Activated T-helper 9 cell treated with anti-CD3 and anti-CD28 coated beads, Interleukin-2, amount 50 U/mL, for 16 hours (primary cell): ENCODE results near the gene TSEN34.
"Not testable (repeated sequence)": the region's sequence is repeated elsewhere in the genome, so short reads cannot be mapped to it uniquely, and the experiment has no call there.

ENCODE experiments used
- DNase-seq: peaks from one replicate; pipeline ENCODE4 v3.0.0-alpha.2; 2020; ENCODE audit warnings: low read depth

The TSEN34 gene

DNA sequence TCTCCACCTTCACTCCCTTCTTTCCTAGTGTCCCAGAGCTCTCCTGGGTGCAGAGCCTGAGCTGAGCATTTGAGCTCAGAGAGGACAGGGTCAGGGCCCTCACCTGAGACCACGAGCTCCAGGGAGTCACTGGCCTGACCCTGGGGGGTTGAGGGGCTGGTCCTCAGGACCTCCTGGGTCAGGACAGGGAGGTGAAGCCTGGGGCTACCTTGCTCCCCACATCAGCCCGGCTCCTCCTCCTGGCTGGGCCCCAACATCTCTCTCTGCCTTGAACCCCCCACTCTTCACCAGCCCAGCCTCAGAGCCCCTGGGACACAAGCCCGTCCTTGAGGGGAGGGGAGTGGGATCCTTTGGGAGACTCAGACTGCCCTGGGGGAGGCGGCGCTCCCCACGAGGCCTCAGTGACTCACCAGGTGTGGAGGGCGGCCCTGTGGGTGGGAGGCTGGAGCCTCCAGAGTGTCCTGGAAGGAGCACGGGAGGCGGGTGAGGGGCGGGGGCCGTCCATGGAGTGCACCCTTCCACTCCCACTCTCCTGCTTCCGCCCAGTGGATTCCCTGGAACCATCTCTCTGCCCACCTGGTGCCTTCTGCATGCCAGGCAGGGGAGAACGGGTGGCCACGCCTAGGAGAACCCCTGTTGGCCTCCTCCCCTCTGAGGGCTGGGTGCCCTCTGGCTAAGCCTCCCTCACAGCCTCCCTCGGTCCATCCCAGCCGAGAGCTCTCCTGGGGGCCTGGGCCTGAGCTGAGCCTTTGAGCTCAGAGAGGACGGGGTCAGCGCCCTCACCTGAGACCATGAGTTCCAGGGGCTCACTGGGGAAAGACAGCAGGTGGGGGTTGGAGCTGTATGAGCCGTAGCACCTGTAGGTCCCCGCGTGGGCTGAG, 48.6 kb downstream of the TSEN34 start:
- not testable (repeated sequence) for DNase-seq

DNA sequence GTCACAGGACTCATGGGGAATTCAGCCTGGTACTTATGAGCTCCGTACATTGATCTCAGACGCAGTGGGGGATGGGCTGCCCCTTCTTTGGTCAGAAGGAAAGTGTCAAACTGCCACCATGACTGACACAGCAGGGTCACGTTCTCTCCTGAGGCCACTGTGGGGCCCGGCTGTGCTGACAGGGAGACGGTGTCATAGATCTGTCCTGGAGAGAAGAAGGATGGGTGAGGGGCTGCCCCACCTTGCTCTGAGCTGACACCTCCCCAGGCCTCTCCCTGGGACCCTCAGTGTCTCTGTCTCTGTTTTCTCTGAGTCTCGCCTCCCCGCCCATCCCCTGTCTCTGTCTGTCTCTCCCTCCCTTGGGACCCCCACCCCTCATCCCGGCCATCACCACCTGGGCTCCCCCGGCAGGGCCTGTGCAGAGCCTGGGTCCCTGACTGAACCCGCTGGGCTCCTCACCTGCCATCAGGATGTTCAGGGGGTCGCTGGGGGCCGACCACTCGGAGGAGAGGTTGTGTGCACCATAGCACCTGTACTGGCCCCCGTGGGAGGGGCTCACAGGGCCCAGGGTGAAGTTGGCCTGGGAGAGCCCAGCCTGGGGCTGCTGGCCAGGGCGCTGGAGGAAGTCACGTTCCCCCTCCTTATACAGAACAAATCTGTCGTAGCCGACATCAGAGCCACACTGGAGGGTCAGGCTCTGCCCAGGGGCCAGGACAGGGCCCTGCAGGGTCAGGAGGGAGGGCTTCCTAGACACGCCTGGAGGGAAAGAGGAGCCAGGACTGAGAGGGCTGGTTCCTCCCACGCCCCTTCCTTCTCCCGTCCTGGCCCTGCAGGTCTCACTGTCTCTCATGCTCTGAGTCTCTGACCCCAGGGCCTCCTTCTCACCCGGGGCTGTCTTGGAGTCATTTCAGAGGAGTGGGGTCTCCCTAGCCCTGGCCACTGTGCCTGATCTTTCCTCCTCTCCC, 49.5 kb downstream of the TSEN34 start:
- DNase-seq, result not testable (repeated sequence)

DNA sequence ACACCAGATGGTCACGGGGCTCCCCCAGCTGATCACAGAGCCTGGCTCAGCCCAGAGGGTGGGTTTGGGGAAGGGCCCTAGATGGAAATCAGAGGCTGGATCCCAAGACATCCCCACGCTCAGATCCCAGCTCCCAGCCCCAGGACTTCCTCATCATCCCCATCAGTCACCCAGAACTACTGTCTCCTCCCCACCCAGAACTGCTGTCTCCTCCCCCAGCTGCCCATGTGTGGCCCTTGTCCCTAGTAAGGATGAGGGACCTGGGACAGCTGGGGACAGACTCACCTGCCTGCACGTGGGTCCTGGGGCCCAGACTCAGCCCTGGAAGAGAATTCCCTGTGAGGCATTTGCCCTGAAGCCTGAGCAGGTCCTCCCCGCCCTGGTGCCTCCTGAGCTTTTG, 51.1 kb downstream of the TSEN34 start:
- DNase-seq, result not testable (repeated sequence)

DNA sequence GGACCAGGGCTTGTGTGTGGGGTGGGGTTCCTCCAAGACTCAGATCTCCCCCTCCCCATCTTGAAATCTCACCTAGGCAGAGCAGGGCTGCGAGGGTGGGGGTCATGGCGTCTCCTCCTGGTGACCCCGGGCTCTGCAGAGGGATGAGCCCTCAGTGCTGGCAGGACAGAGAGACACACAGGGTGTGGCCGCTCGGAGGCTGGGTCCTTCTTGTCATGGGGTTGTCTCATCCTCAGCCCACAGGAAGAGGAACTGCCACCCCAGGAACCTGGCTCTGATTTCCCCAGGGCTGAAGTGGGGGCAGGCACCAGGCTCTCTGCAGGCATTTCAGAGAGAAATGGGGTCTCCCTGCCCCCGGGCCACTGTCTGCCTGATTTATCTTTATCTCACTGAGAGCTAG, 51.5 kb downstream of the TSEN34 start, which contains the start of gene LILRA6:
Gene LILRA6, minus strand, starts transcription at position 145 of the 400 bp plus-strand sequence.
- not testable (repeated sequence) for DNase-seq

DNA sequence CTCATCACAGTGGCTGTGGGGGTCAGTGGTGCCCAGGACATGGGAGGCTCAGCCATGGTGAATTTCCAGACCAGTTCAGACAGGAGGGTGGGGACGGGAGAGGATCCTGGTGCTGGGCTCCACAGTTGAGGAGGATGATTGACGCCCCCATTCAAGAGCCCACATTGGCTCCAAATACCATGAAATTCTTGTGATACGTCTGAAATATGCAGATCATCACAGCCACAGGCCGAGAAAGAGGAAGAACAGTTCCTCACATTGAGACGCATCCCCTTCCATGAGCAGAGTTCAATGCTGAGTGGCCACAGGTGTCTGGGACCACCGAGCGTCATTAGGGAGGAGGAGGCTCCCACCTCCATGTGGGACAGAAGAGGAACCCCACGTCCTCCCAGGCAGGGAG, 52.7 kb downstream of the TSEN34 start:
- DNase-seq, result not testable (repeated sequence)
